ENCODE measurements around the gene SESTD1.

SESTD1 gene

DNA sequence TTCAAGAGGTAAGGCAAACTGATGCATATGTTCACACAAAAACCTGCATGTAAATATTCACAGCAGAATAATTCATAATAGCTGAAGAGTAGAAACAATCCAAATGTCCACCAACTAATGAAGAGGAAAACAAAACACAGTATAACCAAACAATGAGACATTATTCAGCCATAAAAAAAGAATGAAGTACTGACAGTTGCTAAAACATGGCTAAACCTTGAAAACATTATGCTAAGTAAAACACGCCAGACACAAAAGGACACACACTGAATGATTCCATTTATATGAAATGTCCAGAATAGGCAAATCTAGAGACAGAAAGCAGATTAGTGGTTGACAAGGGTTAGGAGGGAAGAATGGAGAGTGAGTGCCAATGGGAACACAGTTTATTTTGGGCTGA lies 86.9 kb downstream of the SESTD1 start:
- TF ChIP-seq, protein P1, sequence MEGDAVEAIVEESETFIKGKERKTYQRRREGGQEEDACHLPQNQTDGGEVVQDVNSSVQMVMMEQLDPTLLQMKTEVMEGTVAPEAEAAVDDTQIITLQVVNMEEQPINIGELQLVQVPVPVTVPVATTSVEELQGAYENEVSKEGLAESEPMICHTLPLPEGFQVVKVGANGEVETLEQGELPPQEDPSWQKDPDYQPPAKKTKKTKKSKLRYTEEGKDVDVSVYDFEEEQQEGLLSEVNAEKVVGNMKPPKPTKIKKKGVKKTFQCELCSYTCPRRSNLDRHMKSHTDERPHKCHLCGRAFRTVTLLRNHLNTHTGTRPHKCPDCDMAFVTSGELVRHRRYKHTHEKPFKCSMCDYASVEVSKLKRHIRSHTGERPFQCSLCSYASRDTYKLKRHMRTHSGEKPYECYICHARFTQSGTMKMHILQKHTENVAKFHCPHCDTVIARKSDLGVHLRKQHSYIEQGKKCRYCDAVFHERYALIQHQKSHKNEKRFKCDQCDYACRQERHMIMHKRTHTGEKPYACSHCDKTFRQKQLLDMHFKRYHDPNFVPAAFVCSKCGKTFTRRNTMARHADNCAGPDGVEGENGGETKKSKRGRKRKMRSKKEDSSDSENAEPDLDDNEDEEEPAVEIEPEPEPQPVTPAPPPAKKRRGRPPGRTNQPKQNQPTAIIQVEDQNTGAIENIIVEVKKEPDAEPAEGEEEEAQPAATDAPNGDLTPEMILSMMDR (IDR thresholded peaks at IDR 0.05; ENCODE audit: borderline replicate concordance, insufficient read depth, low read depth, low read length), result no peak
- H3K4me3 ChIP-seq (ENCODE audit: low read depth, low read length), result no peak overlapping the region

DNA sequence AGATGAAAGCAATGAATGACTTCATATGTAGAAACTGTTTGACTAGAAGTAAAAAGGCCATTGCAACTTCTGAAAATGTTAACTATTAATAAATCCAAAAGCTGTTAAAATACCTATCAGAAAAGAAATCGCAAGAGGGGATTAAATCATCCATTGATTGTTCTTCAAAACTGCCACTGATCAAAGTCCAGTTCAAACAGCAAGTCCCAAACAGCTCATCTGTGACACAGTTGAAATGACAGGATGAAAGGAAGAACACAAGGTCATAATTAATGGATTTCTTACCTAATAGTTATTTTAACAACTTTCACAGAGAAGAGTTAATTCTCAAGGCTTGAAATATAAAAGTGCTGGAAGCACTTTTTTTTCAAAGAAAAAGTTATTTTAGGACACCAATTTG lies 90.4 kb downstream of the SESTD1 start:
- TF ChIP-seq, protein P1 (IDR thresholded peaks at IDR 0.05; ENCODE audit: borderline replicate concordance, insufficient read depth, low read depth, low read length), result no peak
- no peak overlapping the region for H3K4me3 ChIP-seq (ENCODE audit: low read depth, low read length)

DNA sequence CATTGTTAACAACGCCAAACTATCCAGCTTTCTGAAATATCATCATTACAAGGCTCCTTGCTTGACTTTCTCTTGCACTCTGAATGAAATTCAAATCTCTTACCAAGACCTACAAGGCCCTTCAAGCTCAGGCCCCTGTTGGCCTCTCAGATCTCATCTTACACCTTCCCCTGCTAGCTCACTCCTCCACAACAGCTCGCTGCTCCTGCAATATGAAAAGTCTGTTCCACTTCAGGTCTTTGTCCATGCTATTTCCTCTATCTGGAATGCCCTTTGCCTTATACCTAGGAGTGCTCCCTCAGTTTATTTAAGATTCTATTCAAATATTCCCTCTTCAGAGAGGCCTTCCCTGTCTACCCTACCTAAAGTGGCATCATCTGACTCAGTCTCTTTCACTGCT lies 91.7 kb downstream of the SESTD1 start:
- TF ChIP-seq, protein P1 (IDR thresholded peaks at IDR 0.05; ENCODE audit: borderline replicate concordance, insufficient read depth, low read depth, low read length), result no peak

DNA sequence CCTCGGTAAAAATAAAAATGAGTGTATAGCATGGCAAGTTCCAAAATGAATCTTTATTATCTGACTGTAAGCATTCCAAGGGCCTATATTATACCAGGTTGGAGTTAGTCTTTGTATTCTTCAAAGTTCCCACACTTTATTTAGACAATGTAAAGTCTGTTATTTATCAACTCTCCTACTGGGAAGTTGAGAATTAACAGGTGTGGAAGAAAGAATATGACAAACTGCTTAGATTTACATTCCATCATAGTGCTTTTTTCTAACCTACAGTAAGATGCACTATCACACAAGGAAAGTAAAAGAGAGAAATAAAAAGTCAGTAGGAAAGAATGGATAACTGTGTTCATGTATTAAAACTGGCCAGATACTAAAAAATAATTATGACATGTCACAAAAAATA lies 93.3 kb downstream of the SESTD1 start:
- TF ChIP-seq, protein P1 (IDR thresholded peaks at IDR 0.05; ENCODE audit: borderline replicate concordance, insufficient read depth, low read depth, low read length), result no peak
- no peak overlapping the region for H3K4me3 ChIP-seq (ENCODE audit: low read depth, low read length)

More for the DNA sequence above, 91.7 kb downstream of the SESTD1 start:
- H3K4me3 ChIP-seq (ENCODE audit: low read depth, low read length), result no peak overlapping the region

DNA sequence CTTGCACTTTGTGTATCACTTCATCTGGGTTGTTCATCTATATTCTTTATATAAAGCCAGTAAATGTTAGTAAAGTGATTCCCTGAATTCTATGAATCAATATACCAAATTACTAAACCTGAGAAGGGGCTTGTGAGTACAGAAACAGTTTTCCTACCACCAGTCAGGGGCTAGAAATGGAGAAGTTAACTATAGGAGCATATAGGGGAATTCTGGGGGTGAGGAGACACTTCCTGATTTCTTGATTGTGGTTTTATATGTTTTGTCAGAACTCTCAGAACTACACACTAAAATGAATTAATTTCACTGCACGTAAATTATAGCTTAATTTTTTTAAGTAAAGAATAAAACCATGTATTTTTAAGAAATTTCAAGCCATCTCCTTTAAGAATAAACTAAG lies 93.7 kb downstream of the SESTD1 start:
- TF ChIP-seq, protein P1 (IDR thresholded peaks at IDR 0.05; ENCODE audit: borderline replicate concordance, insufficient read depth, low read depth, low read length), result no peak
- no peak overlapping the region for H3K4me3 ChIP-seq (ENCODE audit: low read depth, low read length)

DNA sequence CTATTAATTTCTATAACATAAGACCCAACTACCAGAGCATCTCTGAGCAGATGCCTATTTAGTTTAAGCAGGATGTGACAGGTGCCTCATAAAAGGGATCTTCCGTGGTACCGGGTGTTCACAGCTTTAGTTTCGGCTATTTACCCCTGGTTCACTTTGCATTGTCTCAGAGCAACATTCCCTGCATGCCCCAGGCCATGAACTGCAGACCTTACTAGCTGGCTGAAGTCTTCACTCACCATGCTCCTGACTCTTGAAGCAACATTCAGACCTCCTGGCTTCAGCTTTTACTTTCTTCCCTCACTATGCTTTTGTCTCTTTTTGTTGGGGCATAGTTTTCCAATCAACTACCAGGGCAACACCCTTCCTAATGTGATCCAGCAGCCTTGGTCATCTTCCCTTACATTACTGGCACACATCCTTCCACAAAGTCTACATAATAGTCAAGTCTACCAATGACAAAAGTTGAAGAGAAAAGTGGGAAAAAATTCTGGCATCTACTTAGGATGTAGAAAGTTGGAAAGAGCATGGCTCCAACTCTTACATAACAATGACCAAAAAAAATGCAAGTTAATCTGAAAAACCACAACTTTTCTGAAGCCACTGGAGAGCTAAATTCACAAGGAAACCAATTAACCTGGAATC lies 99.2 kb downstream of the SESTD1 start:
- TF ChIP-seq, protein P1 (IDR thresholded peaks at IDR 0.05; ENCODE audit: borderline replicate concordance, insufficient read depth, low read depth, low read length), result no peak
- no peak overlapping the region for H3K4me3 ChIP-seq (ENCODE audit: low read depth, low read length)

DNA sequence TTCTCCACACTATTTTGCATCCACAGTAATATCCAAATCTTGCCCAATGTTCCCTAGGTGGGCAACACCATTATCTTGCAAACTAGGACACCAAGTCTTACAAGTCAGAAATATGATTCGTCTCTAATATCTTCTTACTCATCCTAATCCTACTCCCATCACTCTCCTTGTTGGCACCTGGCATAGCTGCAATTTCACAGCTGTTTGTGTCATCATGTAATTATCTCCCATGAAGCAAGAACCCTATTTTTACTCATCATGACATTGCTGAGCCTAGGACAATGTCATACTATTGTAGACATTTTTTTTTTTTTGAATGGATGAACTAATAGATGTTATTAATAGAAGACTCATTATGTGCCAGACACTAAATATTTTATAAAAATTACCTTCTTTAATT lies 123.4 kb downstream of the SESTD1 start:
- H3K4me3 ChIP-seq (ENCODE audit: low read depth, low read length), result no peak overlapping the region
- TF ChIP-seq, protein P1 (IDR thresholded peaks at IDR 0.05; ENCODE audit: borderline replicate concordance, insufficient read depth, low read depth, low read length), result no peak
